Activated CD4-positive, alpha-beta T cell treated with anti-CD3 and anti-CD28 coated beads, Interleukin-2, amount 50 U/mL, for 24 hours (primary cell): ENCODE results near the gene SLC25A44.
A peak's percentile ranks its signal among the peaks of the same experiment; 100 is the strongest.
"Not testable (repeated sequence)": the region's sequence is repeated elsewhere in the genome, so short reads cannot be mapped to it uniquely, and the experiment has no call there.

Experiments
- DNase-seq, 2 donors: peaks; one replicate each; pipeline ENCODE4 v3.0.0-alpha.2; 2020; ENCODE audit warnings: low read depth in 1 of 2, low spot score in 1 of 2

The SLC25A44 gene

GRCh38 chr1:156203331-156203730, 9.4 kb downstream of the SLC25A44 start:
- no peak for DNase-seq

DNA sequence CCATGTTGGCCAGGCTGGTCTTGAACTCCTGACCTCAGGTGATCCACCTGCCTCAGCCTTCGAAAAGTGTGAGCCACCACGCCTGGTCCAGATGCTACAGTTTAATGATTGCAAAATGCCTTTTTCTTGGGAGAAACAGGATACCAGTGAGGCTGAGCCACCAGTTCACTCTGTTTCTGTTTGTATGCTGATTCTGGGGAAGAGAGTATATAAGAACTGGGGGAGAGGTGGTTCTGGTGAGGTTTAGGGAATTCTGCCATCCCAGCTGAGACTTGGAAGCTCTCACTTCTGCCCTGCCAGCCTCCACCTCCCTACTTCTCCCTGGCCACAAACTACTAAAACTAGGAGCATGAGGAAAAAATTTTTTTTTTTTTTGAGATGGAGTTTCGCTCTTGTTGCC, 10.8 kb downstream of the SLC25A44 start:
- no peak for DNase-seq

- no peak for DNase-seq
These were observed 17.3 kb downstream of the SLC25A44 start for GRCh38 chr1:156211243-156211642.

- DNase-seq = no peak
These were observed 18.2 kb downstream of the SLC25A44 start for GRCh38 chr1:156212130-156212529.

GRCh38 chr1:156212833-156213643, 19.1 kb downstream of the SLC25A44 start, which contains the start of gene PMF1:
Gene PMF1, plus strand, starts transcription at chr1:156213007. Its CDS starts 9 bp downstream, at chr1:156213016.
- peak; percentile 93 to 96 for DNase-seq

DNA sequence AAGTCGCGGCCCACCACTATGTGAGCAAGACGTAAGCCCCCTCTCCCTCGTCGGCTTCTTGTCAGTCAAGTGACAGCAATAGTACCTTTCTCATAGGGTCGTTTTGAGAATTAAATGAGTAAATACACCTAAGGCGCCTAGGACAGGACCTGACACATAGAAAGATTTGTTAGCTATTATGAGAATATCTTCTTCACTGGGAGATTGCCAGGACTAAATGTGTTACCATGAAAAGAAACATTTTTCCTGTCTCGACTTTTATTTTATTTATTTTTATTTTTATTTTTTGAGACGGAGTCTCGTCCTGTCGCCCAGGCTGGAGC, 19.7 kb downstream of the SLC25A44 start:
- no peak for DNase-seq

- DNase-seq = no peak
These were observed 20.3 kb downstream of the SLC25A44 start for GRCh38 chr1:156214024-156214748.

DNA sequence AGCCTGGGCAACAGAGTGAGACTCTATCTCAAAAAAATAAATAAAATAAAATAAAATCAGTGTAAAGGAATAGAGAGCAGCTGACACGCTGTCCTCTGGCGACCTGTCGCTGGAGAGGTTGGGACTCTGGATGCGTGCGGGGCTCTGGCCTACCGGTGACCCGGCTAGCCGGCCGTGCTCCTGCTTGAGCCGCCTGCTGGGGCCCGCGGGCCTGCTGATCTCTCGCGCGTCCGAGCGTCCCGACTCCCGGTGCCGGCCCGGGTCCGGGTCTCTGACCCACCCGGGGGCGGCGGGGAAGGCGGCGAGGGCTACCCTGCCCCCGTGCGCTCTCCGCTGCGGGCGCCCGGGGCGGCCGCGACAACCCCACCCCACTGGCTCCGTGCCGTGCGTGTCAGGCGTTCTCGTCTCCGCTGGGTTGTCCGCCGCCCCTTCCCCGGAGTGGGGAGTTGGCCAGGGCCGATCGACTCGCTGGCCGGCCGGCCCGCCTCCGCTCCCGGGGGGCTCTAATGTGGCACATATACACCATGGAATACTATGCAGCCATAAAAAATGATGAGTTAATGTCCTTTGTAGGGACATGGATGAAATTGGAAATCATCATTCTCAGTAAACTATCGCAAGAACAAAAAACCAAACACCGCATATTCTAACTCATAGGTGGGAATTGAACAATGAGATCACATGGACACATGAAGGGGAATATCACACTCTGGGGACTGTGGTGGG, 22.6 kb downstream of the SLC25A44 start:
- DNase-seq = not testable (repeated sequence)

- DNase-seq = peak in 1 of 2 donors; percentile 72
These were observed 24.0 kb downstream of the SLC25A44 start for GRCh38 chr1:156217871-156218270.

DNA sequence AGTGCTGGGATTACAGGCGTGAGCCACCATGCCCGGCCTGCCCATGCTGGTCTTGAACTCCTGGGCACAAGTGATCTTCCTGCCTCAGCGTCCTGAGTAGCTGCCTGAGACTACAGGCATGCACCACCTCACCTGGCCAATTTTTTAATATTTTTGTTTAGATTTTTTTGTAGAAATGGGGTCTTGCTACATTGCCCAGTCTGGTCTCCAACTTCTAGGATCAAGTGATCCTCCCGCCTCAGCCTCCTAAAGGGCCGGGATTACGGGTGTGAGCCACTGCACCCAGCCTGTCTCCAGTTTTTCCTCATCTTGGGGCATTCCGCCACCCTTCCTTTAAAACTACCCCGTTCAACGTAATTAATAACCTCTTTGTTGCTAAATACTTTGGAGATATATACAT, 26.3 kb downstream of the SLC25A44 start:
- no peak for DNase-seq

- no peak for DNase-seq
These were observed 28.2 kb downstream of the SLC25A44 start for GRCh38 chr1:156221986-156222692.

DNA sequence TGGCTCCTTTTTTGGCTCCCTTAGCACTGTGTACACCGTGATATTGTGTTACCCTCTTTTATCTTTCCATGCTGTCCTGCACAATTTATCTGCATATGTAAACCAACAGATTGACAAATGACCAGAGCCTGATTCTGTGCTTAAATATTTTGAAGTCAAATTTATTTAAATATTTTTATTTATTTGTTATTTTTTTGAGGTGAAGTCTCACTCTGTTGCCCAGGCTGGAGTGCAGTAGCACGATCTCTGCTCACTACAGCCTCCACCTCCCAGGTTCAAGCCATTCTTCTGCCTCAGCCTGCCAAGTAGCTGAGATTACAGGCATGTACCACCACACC, 31.7 kb downstream of the SLC25A44 start:
- no peak for DNase-seq

DNA sequence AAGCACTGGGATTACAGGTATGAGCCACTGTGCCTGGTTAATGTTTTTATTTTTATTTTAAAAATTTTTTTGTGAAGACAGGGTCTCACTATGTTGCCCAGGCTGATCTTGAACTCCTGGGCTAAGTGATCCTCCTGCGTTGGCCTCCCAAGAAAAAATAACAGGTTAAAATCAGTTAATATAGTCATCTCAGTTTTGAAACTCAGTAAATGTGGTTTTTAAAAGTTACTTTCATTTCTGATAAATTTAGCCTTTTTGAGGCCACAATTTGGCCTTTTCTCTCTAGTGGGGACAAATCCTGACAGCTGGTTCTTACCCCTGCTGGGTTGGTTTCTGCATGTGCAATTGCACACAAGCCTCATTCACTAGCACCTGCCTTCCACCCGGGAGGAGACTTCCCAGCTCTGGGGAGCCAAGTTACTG, 32.2 kb downstream of the SLC25A44 start:
- DNase-seq = no peak

- no peak for DNase-seq
These were observed 32.9 kb downstream of the SLC25A44 start for GRCh38 chr1:156226782-156227181.

DNA sequence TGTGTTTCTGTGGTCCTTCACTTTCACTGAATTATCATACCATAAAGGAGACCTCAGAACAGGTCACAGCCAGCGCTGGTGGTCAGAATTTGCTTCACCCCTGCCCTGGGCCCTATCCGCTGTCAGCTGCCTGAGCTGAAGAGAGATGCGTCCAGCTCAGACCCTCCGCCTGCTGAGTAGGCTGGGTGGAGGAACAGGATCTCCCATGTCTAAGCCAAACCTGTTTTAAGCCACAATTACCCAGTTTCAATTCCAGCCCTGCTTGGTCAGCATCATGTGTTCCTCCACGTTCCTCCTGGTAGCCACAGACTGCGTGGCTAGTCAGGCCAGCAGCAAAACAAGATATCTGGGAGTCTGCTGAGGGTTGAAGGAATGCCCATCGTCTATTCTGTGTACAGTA, 34.6 kb downstream of the SLC25A44 start:
- no peak for DNase-seq

DNA sequence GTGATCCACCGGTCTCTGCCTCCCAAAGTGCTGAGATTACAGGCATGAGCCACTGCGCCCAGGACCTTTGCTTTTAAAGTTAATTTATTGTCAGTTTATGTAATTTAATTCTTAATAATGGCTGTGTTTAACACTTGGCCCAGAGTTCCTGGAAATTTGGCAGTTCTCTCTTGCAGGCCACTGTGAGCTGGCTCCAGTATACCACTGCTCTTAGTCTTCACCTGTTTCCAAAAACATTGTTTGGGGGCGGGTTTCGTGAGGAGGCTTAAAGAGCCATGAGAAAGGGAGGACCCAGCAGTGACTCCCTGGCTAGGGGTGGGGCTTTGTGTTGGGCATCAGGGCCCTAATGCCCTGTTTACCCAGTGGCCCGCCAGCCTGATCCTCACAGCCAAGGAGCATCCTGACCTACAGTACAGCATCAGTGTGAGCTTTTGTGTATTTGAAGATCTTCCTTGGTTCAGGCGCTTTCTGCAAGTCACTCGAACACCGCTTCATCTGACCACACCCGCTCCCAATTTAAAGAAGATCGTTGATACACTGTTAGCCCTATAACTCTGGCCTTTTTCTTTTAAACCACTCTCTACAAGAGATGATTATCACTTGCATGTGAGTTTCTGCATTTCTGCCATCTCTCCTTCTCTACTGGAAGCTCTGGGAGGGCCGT, 36.0 kb downstream of the SLC25A44 start:
- DNase-seq = no peak

DNA sequence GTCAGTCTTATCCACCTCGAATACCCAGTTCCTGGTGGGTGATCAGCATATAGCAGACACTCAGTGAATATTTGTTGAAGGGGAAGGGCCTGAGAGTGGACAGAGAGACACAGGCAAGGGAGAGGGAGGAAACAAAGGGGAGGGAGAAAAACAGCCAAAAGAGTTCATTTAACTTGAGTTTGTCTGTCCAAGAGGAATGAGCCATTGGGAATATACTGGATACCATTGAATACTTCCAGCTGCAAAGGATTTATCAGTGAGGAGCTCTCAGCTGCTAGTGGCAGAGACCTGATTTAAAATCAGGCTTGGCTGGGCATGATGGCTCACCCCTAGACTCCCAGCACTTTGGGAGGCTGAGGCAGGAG, 36.6 kb downstream of the SLC25A44 start:
- DNase-seq = no peak

GRCh38 chr1:156232201-156232894, 38.4 kb downstream of the SLC25A44 start:
- DNase-seq = no peak

DNA sequence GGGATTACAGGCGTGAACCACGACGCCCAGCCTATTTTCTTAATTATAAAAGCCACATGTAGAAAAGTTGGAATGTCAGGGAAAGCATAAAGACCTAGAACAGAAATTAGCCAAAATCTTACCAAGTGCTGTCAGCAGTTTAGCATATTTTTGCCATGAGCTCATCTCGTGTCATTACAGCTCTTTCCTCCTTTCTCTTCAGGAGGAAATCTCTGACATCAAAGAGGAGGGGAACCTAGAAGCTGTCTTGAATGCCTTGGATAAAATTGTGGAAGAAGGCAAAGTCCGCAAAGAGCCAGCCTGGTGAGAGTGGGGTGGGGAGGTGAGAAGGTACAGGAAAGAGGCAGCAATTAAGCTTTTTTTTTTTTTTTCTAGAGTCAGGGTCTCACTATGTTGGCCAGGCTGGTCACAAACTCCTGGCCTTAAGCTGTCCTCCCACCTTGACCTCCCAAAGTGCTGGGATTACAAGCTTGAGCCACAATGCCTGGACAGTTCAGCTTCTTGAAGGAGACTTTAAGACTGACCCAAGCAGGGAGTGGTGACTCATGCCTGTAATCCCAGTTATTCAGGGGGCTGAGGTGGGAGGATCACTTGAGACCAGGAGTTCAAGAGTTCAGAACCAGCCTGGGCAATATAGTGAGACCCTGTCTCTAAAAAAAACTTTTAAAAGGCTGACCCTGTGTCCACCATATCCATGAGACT, 39.7 kb downstream of the SLC25A44 start:
- no peak for DNase-seq

DNA sequence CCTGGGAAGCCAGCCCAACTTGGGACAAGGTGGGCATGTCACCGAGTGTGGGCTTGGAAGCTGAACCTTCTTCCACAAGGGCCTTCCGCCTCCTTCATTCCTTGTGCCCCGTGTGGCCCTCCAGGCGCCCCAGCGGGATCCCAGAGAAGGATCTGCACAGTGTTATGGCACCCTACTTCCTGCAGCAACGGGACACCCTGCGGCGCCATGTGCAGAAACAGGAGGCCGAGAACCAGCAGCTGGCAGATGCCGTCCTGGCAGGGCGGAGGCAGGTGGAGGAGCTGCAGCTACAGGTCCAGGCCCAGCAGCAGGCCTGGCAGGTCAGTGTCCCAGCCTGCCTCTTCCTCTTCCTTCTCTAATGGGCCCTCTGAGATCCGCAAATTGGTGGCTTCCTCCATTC, 42.3 kb downstream of the SLC25A44 start:
- DNase-seq = no peak
